ENCODE results near the gene CISD1. TPM values are rescaled to one million over a fixed set of nuclear protein-coding genes. Genes with fewer than 3 reads are reported as not detected.

The CISD1 gene
- total and polyA plus RNA-seq, 2 donors (not counting 1 experiment from before 2014, with no cell fraction given), result 14.0 to 39.9 TPM

DNA sequence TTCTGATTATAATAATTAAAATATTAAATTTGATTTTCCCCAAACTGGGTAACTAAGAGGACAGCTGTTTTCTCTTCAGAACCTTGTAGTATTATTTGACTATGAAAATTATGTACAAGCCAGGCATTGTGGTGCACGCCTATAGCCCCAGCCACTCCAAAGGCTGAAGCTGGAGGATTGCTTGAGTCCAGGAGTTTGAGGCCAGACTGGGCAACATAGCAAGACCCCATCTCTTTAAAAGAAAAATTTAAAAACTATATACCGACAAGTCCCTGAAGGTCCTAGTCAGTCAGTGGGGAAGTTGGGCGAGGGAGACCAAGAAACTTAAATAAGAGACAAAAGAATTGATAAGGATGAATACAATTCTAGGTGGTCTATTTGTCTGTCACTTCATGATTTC is 38.7 kb downstream of the CISD1 start:
- Histone ChIP-seq H3K27me3 (ENCODE audit: control insufficient read depth, insufficient read depth, low read length) (no peaks in the 10 kb centered on the region), H3K4me3 (replicated peaks in 1 of 4; ENCODE audit: control extremely low read depth in 1 of 4, insufficient read depth in 1 of 4, low read depth in 3 of 4, low read length in 4 of 4) (no peak overlapping the region), H3K79me2 (ENCODE audit: control insufficient read depth, insufficient read depth, low read length) (no peaks in the 10 kb centered on the region), H3K36me3 (ENCODE audit: control insufficient read depth, insufficient read depth, low read length) (no peaks in the 10 kb centered on the region), H2AFZ (ENCODE audit: low read length) (no peak overlapping the region), H3K4me1 (ENCODE audit: control insufficient read depth, extremely low read depth, insufficient read depth, low read length) (no peaks in the 10 kb centered on the region), H3K9me3 (ENCODE audit: control insufficient read depth, insufficient read depth, low read depth, low read length) (no peaks in the 10 kb centered on the region), H4K20me1 (ENCODE audit: control insufficient read depth, extremely low read depth, insufficient read depth, low read length) (no peaks in the 10 kb centered on the region), H3K4me2 (ENCODE audit: extremely low read depth, insufficient read depth, low read length) (no peak overlapping the region), H3K9ac (ENCODE audit: insufficient read depth, low read length) (no peak overlapping the region), H3K27ac (ENCODE audit: insufficient read depth, low read length) (no peak overlapping the region)
- TF ChIP-seq CTCF (conservative IDR thresholded peaks at IDR 0.05 in 1 of 2, IDR thresholded peaks at IDR 0.05 in 1 of 2; ENCODE audit: low read depth in 1 of 2, low read length in 2 of 2), result no peak
- TF ChIP-seq EZH2 (IDR thresholded peaks at IDR 0.05; ENCODE audit: low read length, missing control alignments), result no peak
- DNase-seq (ENCODE audit: low read depth in 2 of 2), result no peak

DNA sequence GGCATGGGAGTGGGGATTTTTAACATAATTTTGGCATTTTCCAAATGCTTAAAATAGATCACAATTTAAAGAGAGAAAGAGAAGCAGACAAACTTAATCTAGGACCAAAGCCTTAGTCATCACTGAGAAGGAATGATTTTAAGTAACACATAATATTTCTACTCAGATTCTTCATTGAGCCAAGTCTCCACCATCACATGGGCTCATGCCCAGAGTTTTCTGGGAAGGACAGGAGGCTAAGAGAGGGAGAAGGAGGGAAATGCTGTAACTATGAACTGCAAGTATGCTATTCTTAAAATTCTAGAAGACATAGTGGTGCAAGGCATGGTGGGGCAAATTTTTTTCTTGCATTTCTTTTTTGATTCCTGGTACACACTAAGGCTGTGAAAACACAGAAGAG is 42.1 kb downstream of the CISD1 start:
- Histone ChIP-seq H3K4me1 (ENCODE audit: control insufficient read depth, extremely low read depth, insufficient read depth, low read length) (no peaks in the 10 kb centered on the region), H3K9ac (ENCODE audit: insufficient read depth, low read length) (no peak overlapping the region), H3K9me3 (ENCODE audit: control insufficient read depth, insufficient read depth, low read depth, low read length) (no peaks in the 10 kb centered on the region), H4K20me1 (ENCODE audit: control insufficient read depth, extremely low read depth, insufficient read depth, low read length) (no peaks in the 10 kb centered on the region), H3K79me2 (ENCODE audit: control insufficient read depth, insufficient read depth, low read length) (no peaks in the 10 kb centered on the region), H3K4me2 (ENCODE audit: extremely low read depth, insufficient read depth, low read length) (no peak overlapping the region), H3K36me3 (ENCODE audit: control insufficient read depth, insufficient read depth, low read length) (no peaks in the 10 kb centered on the region), H3K27ac (ENCODE audit: insufficient read depth, low read length) (no peak overlapping the region), H3K4me3 (replicated peaks in 1 of 4; ENCODE audit: control extremely low read depth in 1 of 4, insufficient read depth in 1 of 4, low read depth in 3 of 4, low read length in 4 of 4) (no peak overlapping the region), H2AFZ (ENCODE audit: low read length) (no peak overlapping the region), H3K27me3 (ENCODE audit: control insufficient read depth, insufficient read depth, low read length) (no peaks in the 10 kb centered on the region)
- no peak for DNase-seq (ENCODE audit: low read depth in 2 of 2)
- no peak for TF ChIP-seq CTCF (conservative IDR thresholded peaks at IDR 0.05 in 1 of 2, IDR thresholded peaks at IDR 0.05 in 1 of 2; ENCODE audit: low read depth in 1 of 2, low read length in 2 of 2)

- no peak for DNase-seq (ENCODE audit: low read depth in 2 of 2)
- Histone ChIP-seq H3K4me1 (ENCODE audit: control insufficient read depth, extremely low read depth, insufficient read depth, low read length) (no peaks in the 10 kb centered on the region), H3K9me3 (ENCODE audit: control insufficient read depth, insufficient read depth, low read depth, low read length) (no peaks in the 10 kb centered on the region), H4K20me1 (ENCODE audit: control insufficient read depth, extremely low read depth, insufficient read depth, low read length) (no peaks in the 10 kb centered on the region), H3K36me3 (ENCODE audit: control insufficient read depth, insufficient read depth, low read length) (no peaks in the 10 kb centered on the region), H3K27ac (ENCODE audit: insufficient read depth, low read length) (no peak overlapping the region), H3K27me3 (ENCODE audit: control insufficient read depth, insufficient read depth, low read length) (no peaks in the 10 kb centered on the region), H2AFZ (ENCODE audit: low read length) (no peak overlapping the region), H3K79me2 (ENCODE audit: control insufficient read depth, insufficient read depth, low read length) (no peaks in the 10 kb centered on the region), H3K4me3 (replicated peaks in 1 of 4; ENCODE audit: control extremely low read depth in 1 of 4, insufficient read depth in 1 of 4, low read depth in 3 of 4, low read length in 4 of 4) (no peak overlapping the region), H3K9ac (ENCODE audit: insufficient read depth, low read length) (no peak overlapping the region), H3K4me2 (ENCODE audit: extremely low read depth, insufficient read depth, low read length) (no peak overlapping the region)
- TF ChIP-seq CTCF (conservative IDR thresholded peaks at IDR 0.05 in 1 of 2, IDR thresholded peaks at IDR 0.05 in 1 of 2; ENCODE audit: low read depth in 1 of 2, low read length in 2 of 2) (no peak), EZH2 (IDR thresholded peaks at IDR 0.05; ENCODE audit: low read length, missing control alignments) (no peak)
Observed at GRCh38 chr10:58316874-58317273, 47.9 kb downstream of the CISD1 start.
